SK-N-SH (cell line): ENCODE measurements around the gene SCN2A. TPM values are rescaled to one million over a fixed set of nuclear protein-coding genes. Genes with fewer than 3 reads are reported as not detected.
A peak's percentile ranks its signal among the peaks of the same experiment; 100 is the strongest.

Experiments
- CTCF ChIA-PET: fragments of 300-600, 350-600 bp; formaldehyde crosslinking; extraction: SDS; loops from one replicate; lab custom pipeline; 2021; lab: Yijun Ruan, JAX
- POLR2A ChIA-PET: fragments of 350-600 bp; sonication (Branson Sonifier 250); formaldehyde crosslinking; extraction: SDS; loops from one replicate; lab custom pipeline; 2020; ENCODE audit warnings: antibody characterized with exemption, inconsistent platforms; lab: Yijun Ruan, JAX
- DNase-seq: peaks from one replicate; pipeline ENCODE4 v3.0.0; 2012
- H2AFZ ChIP-seq: fragments of 200-600 bp; sonication (generic); 2 replicates; pipeline ENCODE4 v1.8.1; 2016; ENCODE audit warnings: antibody characterized with exemption, mild to moderate bottlenecking, low read depth
- H3F3A ChIP-seq: fragments of 200-600 bp; sonication (generic); replicated peaks from 2 replicates; pipeline ENCODE3; 2016; ENCODE audit warnings: antibody characterized with exemption, mild to moderate bottlenecking; ENCODE audit not compliant: insufficient read depth
- H3K27ac ChIP-seq, 2 experiments: fragments of 200-500 bp in 1 of 2; fragments of 200-600 bp in 1 of 2; sonication (Bioruptor generic) in 1 of 2; sonication (generic), shearing (Covaris generic) in 1 of 2; 2 replicates each; pipeline versions ENCODE4 v1.5.1 to v1.6.1; 2014 to 2016; ENCODE audit warnings: low read depth in 2 of 2, inconsistent platforms in 1 of 2, low read length in 1 of 2, mild to moderate bottlenecking in 1 of 2, mixed read lengths in 1 of 2
- H3K27me3 ChIP-seq: fragments of 200-600 bp; sonication (generic), shearing (Covaris generic); 2 replicates; pipeline ENCODE4 v1.6.1; 2016; ENCODE audit warnings: mixed run types; ENCODE audit not compliant: insufficient read depth
- H3K36me3 ChIP-seq, 2 experiments: fragments of 200-500 bp in 1 of 2; fragments of 200-600 bp in 1 of 2; sonication (Bioruptor generic) in 1 of 2; sonication (generic) in 1 of 2; replicated peaks in 1 of 2; 2 replicates each; pipeline versions ENCODE3 to v1.5.1; 2014 to 2016; ENCODE audit warnings: low read length in 1 of 2, mild to moderate bottlenecking in 1 of 2; ENCODE audit not compliant: insufficient read depth in 2 of 2, control insufficient read depth in 1 of 2
- H3K4me1 ChIP-seq, 2 experiments: fragments of 200-500 bp in 1 of 2; fragments of 200-600 bp in 1 of 2; sonication (Bioruptor generic) in 1 of 2; sonication (generic), shearing (Covaris generic) in 1 of 2; 2 replicates each; pipeline versions ENCODE4 v1.5.1 to v1.6.1; 2014 to 2016; ENCODE audit warnings: low read depth in 1 of 2, low read length in 1 of 2, mixed run types in 1 of 2; ENCODE audit not compliant: insufficient read depth in 2 of 2, control insufficient read depth in 1 of 2
- H3K4me2 ChIP-seq: fragments of 200-600 bp; sonication (generic), shearing (Covaris generic); 2 replicates; pipeline ENCODE4 v1.6.1; 2017; ENCODE audit warnings: mixed run types
- H3K4me3 ChIP-seq, 2 experiments: fragments of 200-500 bp in 1 of 2; fragments of 200-600 bp in 1 of 2; sonication (Bioruptor generic) in 1 of 2; sonication (generic), shearing (Covaris generic) in 1 of 2; 2 replicates each; pipeline versions ENCODE4 v1.5.1 to v1.8.1; 2014 to 2016; ENCODE audit warnings: low read depth in 2 of 2, inconsistent platforms in 1 of 2, low read length in 1 of 2, mild to moderate bottlenecking in 1 of 2, mixed read lengths in 1 of 2, moderate library complexity in 1 of 2
- H3K79me2 ChIP-seq: fragments of 200-600 bp; sonication (generic); 2 replicates; pipeline ENCODE4 v1.8.1; 2017; ENCODE audit warnings: mild to moderate bottlenecking; ENCODE audit not compliant: insufficient read depth
- H3K9ac ChIP-seq: fragments of 200-600 bp; sonication (generic); 2 replicates; pipeline ENCODE4 v1.6.1; 2017; ENCODE audit warnings: mixed run types
- H3K9me2 ChIP-seq: fragments of 200-600 bp; sonication (generic); 2 replicates; pipeline ENCODE4 v1.6.1; 2017; ENCODE audit warnings: mixed run types
- H3K9me3 ChIP-seq: fragments of 200-600 bp; sonication (generic); 2 replicates; pipeline ENCODE4 v1.6.1; 2017; ENCODE audit warnings: mixed run types, mild to moderate bottlenecking, moderate library complexity
- H4K20me1 ChIP-seq: fragments of 200-600 bp; sonication (generic); 2 replicates; pipeline ENCODE4 v1.6.1; 2017; ENCODE audit warnings: mild to moderate bottlenecking, mixed run types; ENCODE audit not compliant: insufficient read depth
- CHD2 ChIP-seq: fragments of 150-350 bp; IDR thresholded peaks from 2 replicates; pipeline ENCODE4 v1.6.1; 2018; ENCODE audit warnings: low read length; ENCODE audit not compliant: partially characterized antibody
- CTCF ChIP-seq: fragments of 200-600 bp; sonication (generic); IDR thresholded peaks from 2 replicates; pipeline ENCODE4 v1.6.1; 2017; ENCODE audit warnings: antibody characterized with exemption, mild to moderate bottlenecking, moderate library complexity
- ELF1 ChIP-seq: IDR thresholded peaks from 2 replicates; pipeline ENCODE4 v1.4.0; 2012
- EP300 ChIP-seq, 2 experiments: IDR thresholded peaks; 2 replicates each; pipeline versions ENCODE4 v1.4.0 to v1.6.1; 2012; ENCODE audit warnings: borderline replicate concordance in 1 of 2, low read depth in 1 of 2, low read length in 1 of 2
- EZH2phosphoT487 ChIP-seq: fragments of 200-600 bp; sonication (generic); IDR thresholded peaks from 2 replicates; pipeline ENCODE4 v1.6.1; 2017; ENCODE audit warnings: low read depth, mixed run types, mild to moderate bottlenecking, antibody characterized with exemption, moderate library complexity, borderline replicate concordance
- FOSL2 ChIP-seq: IDR thresholded peaks from 2 replicates; pipeline ENCODE4 v1.4.0; 2012; ENCODE audit warnings: low read depth, mild to moderate bottlenecking, moderate library complexity, borderline replicate concordance
- FOXJ3 ChIP-seq: sonication (generic); formaldehyde crosslinking; IDR thresholded peaks from 2 replicates; pipeline ENCODE4 v1.5.1; 2020; ENCODE audit warnings: mild to moderate bottlenecking, missing genetic modification reagents
- FOXM1 ChIP-seq: IDR thresholded peaks from 2 replicates; pipeline ENCODE4 v1.4.0; 2012; ENCODE audit warnings: low read depth, mild to moderate bottlenecking
- GABPA ChIP-seq: IDR thresholded peaks from 2 replicates; pipeline ENCODE4 v1.4.0; 2012; ENCODE audit warnings: low read depth, mild to moderate bottlenecking
- GATA2 ChIP-seq: sonication (generic); formaldehyde crosslinking; IDR thresholded peaks from 2 replicates; pipeline ENCODE4 v1.5.0; 2020; ENCODE audit warnings: mild to moderate bottlenecking, missing genetic modification reagents
- IRF3 ChIP-seq: fragments of 150-350 bp; IDR thresholded peaks from 2 replicates; pipeline ENCODE4 v1.6.1; 2016; ENCODE audit warnings: mild to moderate bottlenecking, low read depth, low read length
- JUND ChIP-seq: IDR thresholded peaks from 2 replicates; pipeline ENCODE4 v1.4.0; 2012
- MAX ChIP-seq: IDR thresholded peaks from 2 replicates; pipeline ENCODE4 v1.4.0; 2012; ENCODE audit warnings: low read depth
- MEF2A ChIP-seq: IDR thresholded peaks from 2 replicates; pipeline ENCODE4 v1.4.0; 2012; ENCODE audit warnings: low read depth, borderline replicate concordance
- MXI1 ChIP-seq: IDR thresholded peaks from 2 replicates; pipeline ENCODE4 v1.6.1; 2012; ENCODE audit warnings: mild to moderate bottlenecking, low read depth, low read length, improper control_type of control experiment
- NFIC ChIP-seq: IDR thresholded peaks from 2 replicates; pipeline ENCODE4 v1.4.0; 2012; ENCODE audit warnings: borderline replicate concordance
- PBX3 ChIP-seq: IDR thresholded peaks from 2 replicates; pipeline ENCODE4; 2012
- POLR2AphosphoS5 ChIP-seq: IDR thresholded peaks from 2 replicates; pipeline ENCODE4 v1.6.1; 2012; ENCODE audit warnings: low read depth, low read length
- RAD21 ChIP-seq: IDR thresholded peaks from 2 replicates; pipeline ENCODE4 v1.6.1; 2012; ENCODE audit warnings: mild to moderate bottlenecking, low read length
- RCOR1 ChIP-seq: fragments of 150-350 bp; IDR thresholded peaks from 2 replicates; pipeline ENCODE4 v1.6.1; 2017; ENCODE audit warnings: antibody characterized with exemption, low read length
- RFX5 ChIP-seq: IDR thresholded peaks from 2 replicates; pipeline ENCODE4 v1.6.1; 2012; ENCODE audit warnings: mild to moderate bottlenecking, improper control_type of control experiment, low read length
- RXRA ChIP-seq: IDR thresholded peaks from 2 replicates; pipeline ENCODE4 v1.4.0; 2012; ENCODE audit warnings: low read depth, mild to moderate bottlenecking, borderline replicate concordance
- SIN3A ChIP-seq: IDR thresholded peaks from 2 replicates; pipeline ENCODE4 v1.6.1; 2012; ENCODE audit warnings: low read depth, mild to moderate bottlenecking, low read length, moderate library complexity, borderline replicate concordance
- SMC3 ChIP-seq: IDR thresholded peaks from 2 replicates; pipeline ENCODE4 v1.6.1; 2012; ENCODE audit warnings: low read depth, low read length, improper control_type of control experiment
- TAF1 ChIP-seq: IDR thresholded peaks from 2 replicates; pipeline ENCODE4 v1.6.1; 2012; ENCODE audit warnings: low read depth, mild to moderate bottlenecking, low read length, moderate library complexity, borderline replicate concordance
- TCF12 ChIP-seq: IDR thresholded peaks from 2 replicates; pipeline ENCODE4 v1.4.0; 2012
- TEAD4 ChIP-seq: IDR thresholded peaks from 2 replicates; pipeline ENCODE4 v1.4.0; 2012; ENCODE audit warnings: mild to moderate bottlenecking, borderline replicate concordance; ENCODE audit not compliant: insufficient read depth
- USF1 ChIP-seq: IDR thresholded peaks from 2 replicates; pipeline ENCODE4 v1.4.0; 2012; ENCODE audit warnings: low read depth, borderline replicate concordance
- USF2 ChIP-seq: fragments of 150-350 bp; IDR thresholded peaks from 2 replicates; pipeline ENCODE4 v1.6.1; 2017; ENCODE audit warnings: antibody characterized with exemption, low read length, low read depth, borderline replicate concordance
- YY1 ChIP-seq: IDR thresholded peaks from 2 replicates; pipeline ENCODE4 v1.4.0; 2012; ENCODE audit warnings: low read depth, mild to moderate bottlenecking
- WGBS: methylation state at CpG from one replicate; pipeline ENCODE4 v1.1.6; 2017; ENCODE audit warnings: low lambda C conversion rate; 5-methylcytosine and 5-hydroxymethylcytosine counted together
- polyA plus RNA-seq, 3 experiments: library from polyadenylated mRNA; depleted of rRNA; stranded (reverse); fragments of >200 nt; gene quantifications; 2 replicates each; pipeline ENCODE4 v1.2.3, GENCODE V29; 2012

The SCN2A gene
- polyA plus RNA-seq (2012; rRNA removed): 5.1 and 7.3 TPM in 2 replicates
- 5.8 and 6.3 TPM in 2 replicates for polyA plus RNA-seq (2012; cell fraction: cytosol; rRNA removed)
- 8.3 and 16.8 TPM in 2 replicates for polyA plus RNA-seq (2012; cell fraction: nucleus; rRNA removed)

GRCh38 chr2:165239230-165239629 lies at the start of gene SCN2A:
Gene SCN2A, plus strand, starts transcription at chr2:165239414. Its CDS starts 56,410 bp downstream, at chr2:165295824.
- Histone ChIP-seq H3F3A (peaks cover 6% of the 10 kb centered on the region), H3K4me1 (no peaks in the 10 kb centered on the region; a peak in 1 of 4 replicates), H3K9ac (no peak within 1 kb of the TSS), H2AFZ (no peak within 1 kb of the TSS), H3K79me2 (no peaks in the 10 kb centered on the region), H3K4me2 (no peak within 1 kb of the TSS), H3K27ac (peak within 1 kb of the TSS in 1 of 2 experiments; percentile 68; a peak in 2 of 4 replicates), H3K4me3 (peak within 1 kb of the TSS in 1 of 2 experiments; percentile 33; a peak in 3 of 4 replicates), H3K9me2 (no peaks in the 10 kb centered on the region), H3K36me3 (no peaks in the 10 kb centered on the region), H3K27me3 (no peaks in the 10 kb centered on the region), H3K9me3 (no peaks in the 10 kb centered on the region), H4K20me1 (no peaks in the 10 kb centered on the region)
- DNase-seq: peak; percentile 33
- CTCF ChIA-PET: interaction anchor here (0.5 to 3.1 kb wide), 53 partner anchors 9 to 643 kb away, joined by 3 to 27 read pairs (median 4); partner anchors contain the start of gene SCN3A
- WGBS: 21% methylated on average over 3 of the region's 3 CpGs
- POLR2A ChIA-PET: interaction anchor here (0.9 to 1.2 kb wide), 2 partner anchors 55 to 66 kb away, joined by 3 to 7 read pairs; no protein-coding TSS in a partner anchor
- TF ChIP-seq GATA2 (CRISPR knock-in tag): no peak
- TF ChIP-seq RAD21: peak; percentile 91
- TF ChIP-seq RFX5: peak; percentile 43; the same call in 1 of the 2 replicates
- TF ChIP-seq PBX3: no peak
- TF ChIP-seq TAF1: no peak
- TF ChIP-seq ELF1: no peak
- TF ChIP-seq SIN3A: no peak
- TF ChIP-seq EP300 (IDR thresholded peaks at IDR 0.05; ENCODE audit: borderline replicate concordance in 1 of 2, low read depth in 1 of 2, low read length in 1 of 2): no peak
- TF ChIP-seq GABPA: no peak
- TF ChIP-seq CTCF: peak; percentile 85
- no peak for TF ChIP-seq JUND
- TF ChIP-seq FOSL2: no peak
- TF ChIP-seq TCF12: no peak
- no peak for TF ChIP-seq TEAD4
- no peak for TF ChIP-seq MEF2A
- no peak for TF ChIP-seq YY1
- peak; percentile 88 for TF ChIP-seq MXI1
- TF ChIP-seq POLR2AphosphoS5: no peak
- TF ChIP-seq USF1: no peak
- peak; percentile 75 for TF ChIP-seq SMC3
- no peak for TF ChIP-seq IRF3
- TF ChIP-seq MAX: no peak
- TF ChIP-seq USF2: no peak
- no peak for TF ChIP-seq EZH2phosphoT487
- no peak for TF ChIP-seq RXRA
- TF ChIP-seq FOXJ3 (CRISPR knock-in tag): no peak
- peak; percentile 11 for TF ChIP-seq CHD2
- TF ChIP-seq FOXM1: no peak
- TF ChIP-seq RCOR1: peak; percentile 59; the same call in 1 of the 2 replicates
- no peak for TF ChIP-seq NFIC
